ENCODE measurements around the gene GLIS1. TPM values are rescaled to one million over a fixed set of nuclear protein-coding genes. Genes with fewer than 3 reads are reported as not detected.

GLIS1 gene
- total and polyA plus RNA-seq, 7 donors, result 0.03 to 0.40 (median 0.15) TPM

GRCh38 chr1:53513846-53514245 lies 225.1 kb downstream of the GLIS1 start:
- H3K4me1 ChIP-seq, result no peaks in the 10 kb centered on the region
- whole genome bisulfite sequencing, 3 donors, result 94 to 95% (median 94%) methylated on average over 7 of the region's 7 CpGs
- H3K27ac ChIP-seq, result no peak overlapping the region
- intact Hi-C loops (cut with DNase I), result no loop called here
- H3K36me3 ChIP-seq (ENCODE audit: insufficient read depth in 1 of 2, low read depth in 1 of 2), result no peaks in the 10 kb centered on the region
- H3K4me3 ChIP-seq, result no peak overlapping the region
- TF ChIP-seq, protein P1, sequence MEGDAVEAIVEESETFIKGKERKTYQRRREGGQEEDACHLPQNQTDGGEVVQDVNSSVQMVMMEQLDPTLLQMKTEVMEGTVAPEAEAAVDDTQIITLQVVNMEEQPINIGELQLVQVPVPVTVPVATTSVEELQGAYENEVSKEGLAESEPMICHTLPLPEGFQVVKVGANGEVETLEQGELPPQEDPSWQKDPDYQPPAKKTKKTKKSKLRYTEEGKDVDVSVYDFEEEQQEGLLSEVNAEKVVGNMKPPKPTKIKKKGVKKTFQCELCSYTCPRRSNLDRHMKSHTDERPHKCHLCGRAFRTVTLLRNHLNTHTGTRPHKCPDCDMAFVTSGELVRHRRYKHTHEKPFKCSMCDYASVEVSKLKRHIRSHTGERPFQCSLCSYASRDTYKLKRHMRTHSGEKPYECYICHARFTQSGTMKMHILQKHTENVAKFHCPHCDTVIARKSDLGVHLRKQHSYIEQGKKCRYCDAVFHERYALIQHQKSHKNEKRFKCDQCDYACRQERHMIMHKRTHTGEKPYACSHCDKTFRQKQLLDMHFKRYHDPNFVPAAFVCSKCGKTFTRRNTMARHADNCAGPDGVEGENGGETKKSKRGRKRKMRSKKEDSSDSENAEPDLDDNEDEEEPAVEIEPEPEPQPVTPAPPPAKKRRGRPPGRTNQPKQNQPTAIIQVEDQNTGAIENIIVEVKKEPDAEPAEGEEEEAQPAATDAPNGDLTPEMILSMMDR (IDR thresholded peaks at IDR 0.05), result no peak
- DNase-seq (no peak), ATAC-seq (no peak)
- H3K9me3 ChIP-seq, result no peaks in the 10 kb centered on the region
- H3K27me3 ChIP-seq (ENCODE audit: insufficient read depth in 3 of 3, low read length in 2 of 3), result no peaks in the 10 kb centered on the region

DNA sequence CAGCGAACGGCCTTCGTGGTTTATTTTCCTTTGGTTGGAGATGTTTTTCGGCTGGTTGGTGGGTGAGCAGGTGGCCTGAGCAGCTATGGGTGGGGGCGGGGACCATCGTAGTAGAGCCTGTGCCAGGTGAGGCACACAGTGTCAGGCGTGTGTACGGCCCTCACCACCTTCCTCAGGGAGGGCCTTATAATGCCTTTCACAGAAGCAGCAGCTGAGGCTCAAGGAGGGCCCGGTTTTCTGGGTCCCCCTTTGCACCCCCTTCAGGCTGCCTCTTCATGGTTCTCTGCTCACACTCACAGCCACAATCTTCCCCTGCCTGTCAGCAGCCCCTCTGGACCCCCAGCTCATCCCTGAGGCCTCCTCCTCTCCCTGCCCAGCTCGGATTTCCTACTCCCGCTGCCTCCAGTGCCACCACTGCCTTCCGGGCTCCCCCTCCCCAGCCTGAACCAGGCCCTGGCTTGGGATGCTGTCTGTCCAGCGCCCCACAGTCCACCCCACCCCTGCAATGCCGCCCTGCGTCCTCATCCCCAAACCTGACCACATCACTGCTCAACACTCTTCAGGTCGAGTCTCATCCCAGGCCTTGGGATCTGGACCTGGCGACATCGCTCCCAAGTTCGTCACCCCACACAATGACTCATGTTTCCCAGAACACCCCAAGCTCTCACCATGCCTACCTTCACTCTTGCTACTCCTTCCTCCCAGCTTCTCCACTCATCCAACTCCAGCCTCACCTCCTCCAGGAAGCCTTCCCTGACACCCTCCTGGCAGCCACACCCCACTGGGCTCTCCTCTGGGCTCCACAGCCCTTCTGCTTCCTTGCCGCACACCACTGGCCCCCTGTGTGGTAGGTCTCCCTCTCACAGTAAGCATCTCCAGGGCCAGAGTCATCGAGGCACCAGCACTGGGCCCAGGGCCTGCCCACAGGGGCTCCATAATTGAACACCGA lies 225.9 kb downstream of the GLIS1 start:
- DNase-seq (no peak), ATAC-seq (no peak)
- TF ChIP-seq, protein P1 (IDR thresholded peaks at IDR 0.05), result no peak
- Histone ChIP-seq H3K4me1 (no peaks in the 10 kb centered on the region), H3K36me3 (ENCODE audit: insufficient read depth in 1 of 2, low read depth in 1 of 2) (no peaks in the 10 kb centered on the region), H3K4me3 (no peak overlapping the region), H3K27me3 (ENCODE audit: insufficient read depth in 3 of 3, low read length in 2 of 3) (no peaks in the 10 kb centered on the region), H3K27ac (no peak overlapping the region), H3K9me3 (no peaks in the 10 kb centered on the region)
- intact Hi-C loops (cut with DNase I), result no loop called here
- 85 to 92% (median 92%) methylated on average over 20 to 22 of the region's 22 CpGs for WGBS, 3 donors

DNA sequence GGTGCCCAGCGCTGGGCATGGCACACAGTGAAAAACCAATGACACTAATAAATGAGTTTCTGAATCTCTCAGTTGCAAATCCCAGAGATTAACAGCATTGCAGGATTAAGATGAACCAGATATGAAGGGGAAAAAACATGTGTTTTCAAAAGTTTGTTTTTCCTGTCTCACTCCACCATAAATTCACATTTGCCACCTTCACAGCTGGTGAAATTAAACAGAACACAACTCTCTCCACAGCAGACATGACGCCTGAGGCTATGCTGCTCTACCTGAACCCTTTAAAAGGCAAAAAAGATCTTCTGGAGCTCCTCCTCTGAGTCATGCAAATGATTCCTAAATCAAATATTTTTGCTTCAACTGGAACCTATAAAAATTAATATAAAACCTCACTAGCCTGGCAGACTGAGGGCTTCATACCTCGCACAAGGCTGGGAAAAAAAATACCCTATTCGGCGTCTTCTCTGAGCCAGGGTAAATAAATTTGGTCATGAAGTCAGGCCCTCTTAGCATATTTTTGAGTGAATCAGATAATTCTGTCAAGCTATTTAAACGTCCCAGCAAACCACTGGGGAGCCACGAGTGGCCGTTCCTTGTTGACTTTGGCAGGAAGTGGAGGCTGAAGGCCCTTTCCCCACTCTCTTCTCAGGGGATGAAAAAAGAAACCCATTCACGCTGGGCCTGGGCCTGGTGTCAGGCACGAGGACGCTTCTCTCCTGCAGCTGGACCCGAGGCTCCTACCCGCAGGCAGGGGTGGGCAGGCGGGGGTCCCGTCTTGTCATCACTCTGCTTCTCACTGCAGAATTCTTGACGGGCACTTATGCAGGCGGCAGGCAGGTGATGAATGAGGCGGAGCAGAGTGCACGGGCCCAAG lies 226.8 kb downstream of the GLIS1 start:
- Histone ChIP-seq H3K9me3 (no peaks in the 10 kb centered on the region), H3K4me3 (no peak overlapping the region), H3K36me3 (ENCODE audit: insufficient read depth in 1 of 2, low read depth in 1 of 2) (no peaks in the 10 kb centered on the region), H3K4me1 (no peaks in the 10 kb centered on the region), H3K27me3 (ENCODE audit: insufficient read depth in 3 of 3, low read length in 2 of 3) (no peaks in the 10 kb centered on the region), H3K27ac (no peak overlapping the region)
- TF ChIP-seq, protein P1 (IDR thresholded peaks at IDR 0.05), result no peak
- DNase-seq (no peak), ATAC-seq (no peak)
- intact Hi-C loops (cut with DNase I), result no loop called here
- 65 to 77% (median 77%) methylated on average over 19 of the region's 19 CpGs for WGBS, 3 donors

DNA sequence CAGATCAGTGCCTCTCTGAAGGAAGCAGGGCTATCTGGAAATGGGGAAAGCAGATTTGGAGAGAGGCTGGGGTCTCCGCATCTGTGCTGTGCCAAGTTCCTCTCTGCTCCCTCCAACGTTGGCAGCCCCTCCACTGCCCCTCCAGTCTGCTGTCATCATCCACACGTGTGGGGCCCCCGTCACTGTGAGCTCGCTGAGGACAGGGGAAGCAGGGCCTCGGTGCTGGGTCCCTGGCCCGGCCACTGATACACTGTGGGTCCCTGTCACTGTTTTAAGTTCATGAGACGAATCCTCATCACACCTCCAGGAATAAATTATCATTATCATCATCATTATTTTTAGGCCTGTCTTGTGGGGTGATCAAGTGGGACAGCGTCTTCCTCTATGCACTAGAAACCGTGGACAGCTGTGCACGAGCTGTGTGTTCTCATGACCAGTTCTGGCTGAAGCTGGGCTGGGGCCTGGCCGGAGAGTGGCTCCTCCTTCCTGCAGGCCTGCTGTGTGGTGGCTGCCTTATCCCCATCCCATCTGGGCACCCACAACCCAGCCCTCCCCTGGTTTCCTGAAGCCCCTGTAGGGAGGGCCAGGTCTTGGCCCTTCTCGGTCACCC lies 227.5 kb downstream of the GLIS1 start:
- H3K4me1 ChIP-seq, result no peaks in the 10 kb centered on the region
- no peaks in the 10 kb centered on the region for H3K36me3 ChIP-seq (ENCODE audit: insufficient read depth in 1 of 2, low read depth in 1 of 2)
- H3K4me3 ChIP-seq, result no peak overlapping the region
- intact Hi-C loops (cut with DNase I), result no loop called here
- DNase-seq, result no peak
- no peaks in the 10 kb centered on the region for H3K27me3 ChIP-seq (ENCODE audit: insufficient read depth in 3 of 3, low read length in 2 of 3)
- WGBS, 3 donors, result 82 to 87% (median 84%) methylated on average over 13 of the region's 13 CpGs
- no peak for ATAC-seq
- H3K27ac ChIP-seq, result no peak overlapping the region
- TF ChIP-seq, protein P1 (IDR thresholded peaks at IDR 0.05), result no peak
- no peaks in the 10 kb centered on the region for H3K9me3 ChIP-seq
